ENCODE data around the gene TMEM209.
A peak's percentile ranks its signal among the peaks of the same experiment; 100 is the strongest.
"Not testable (repeated sequence)": the region's sequence is repeated elsewhere in the genome, so short reads cannot be mapped to it uniquely, and the experiment has no call there.

TMEM209 gene

DNA sequence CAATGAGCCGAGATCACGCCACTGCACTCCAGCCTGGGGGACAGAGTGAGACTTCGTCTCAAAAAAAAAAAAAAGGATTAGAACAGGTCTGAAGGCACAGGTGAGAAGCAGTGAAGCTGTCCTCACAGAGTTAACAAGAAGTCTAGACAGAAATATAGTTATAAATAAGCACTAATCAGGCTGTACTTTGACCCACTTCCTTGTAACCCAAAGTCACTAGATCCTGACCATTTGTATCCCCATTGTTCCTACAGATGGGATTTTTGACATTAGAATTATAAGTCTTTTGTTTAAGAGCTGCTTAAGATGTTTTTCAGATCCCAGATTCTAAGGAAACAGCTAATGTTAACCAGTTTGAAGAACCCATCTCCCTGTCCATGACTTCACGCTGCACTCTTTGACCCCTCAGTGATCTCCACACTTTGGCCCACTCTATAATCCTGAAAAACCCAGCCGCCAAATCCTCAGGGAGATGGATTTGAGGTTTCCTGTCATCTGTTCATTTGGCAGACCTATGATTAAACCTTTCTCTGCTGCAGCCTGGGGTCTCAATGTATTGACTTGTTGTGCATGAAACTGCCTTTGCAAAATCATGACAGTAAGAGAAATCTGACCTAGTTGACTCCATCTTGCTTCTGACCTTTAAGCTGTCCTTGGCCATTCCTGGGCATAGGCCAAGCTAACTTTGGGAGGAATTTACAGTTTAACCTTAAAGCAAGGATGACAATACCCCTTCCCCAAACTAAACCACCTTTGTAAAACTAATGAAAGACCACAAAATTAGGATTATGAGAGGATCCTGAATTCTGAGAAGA lies 13.8 kb upstream of the TMEM209 start:
- DNase-seq (ENCODE audit: low spot score): no peak

DNA sequence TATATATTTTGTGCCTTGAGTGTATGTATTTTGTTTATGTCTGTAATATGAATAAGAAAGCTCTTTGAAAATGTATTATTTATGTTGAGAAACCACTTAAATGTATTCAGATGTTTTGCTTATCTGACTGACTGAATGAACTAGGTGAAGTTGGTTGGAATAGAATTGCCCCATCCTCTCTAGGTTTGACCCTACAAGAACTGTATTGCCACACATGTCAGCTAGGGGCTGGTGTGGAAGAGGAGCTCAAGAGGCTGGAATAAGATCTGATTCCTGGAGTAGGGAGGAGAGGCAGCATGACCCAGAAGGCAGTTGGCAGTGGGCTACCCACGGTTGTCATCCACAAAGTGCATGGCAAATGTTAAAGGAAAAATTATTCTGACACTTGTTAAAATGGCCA lies 11.5 kb upstream of the TMEM209 start:
- DNase-seq (ENCODE audit: low spot score): no peak

DNA sequence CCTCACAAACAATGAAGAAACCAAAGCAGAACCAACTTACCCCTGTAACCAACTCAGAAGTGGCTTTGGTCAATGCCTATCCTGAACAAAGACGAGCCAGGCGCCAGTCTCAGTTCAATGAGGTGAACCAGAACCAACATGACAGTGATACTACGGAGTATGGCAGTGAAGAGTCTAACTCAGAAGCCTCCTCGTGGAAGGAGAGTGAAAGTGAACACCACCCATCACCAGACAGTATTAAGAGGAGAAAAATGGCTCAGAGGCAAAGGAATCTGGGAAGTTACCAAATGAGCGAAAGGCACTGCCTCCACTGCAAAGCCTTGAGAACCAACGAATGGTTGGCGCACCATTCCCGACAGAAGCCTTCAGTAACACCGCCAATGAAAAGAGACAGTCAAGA lies 10.8 kb upstream of the TMEM209 start:
- DNase-seq (ENCODE audit: low spot score): no peak

DNA sequence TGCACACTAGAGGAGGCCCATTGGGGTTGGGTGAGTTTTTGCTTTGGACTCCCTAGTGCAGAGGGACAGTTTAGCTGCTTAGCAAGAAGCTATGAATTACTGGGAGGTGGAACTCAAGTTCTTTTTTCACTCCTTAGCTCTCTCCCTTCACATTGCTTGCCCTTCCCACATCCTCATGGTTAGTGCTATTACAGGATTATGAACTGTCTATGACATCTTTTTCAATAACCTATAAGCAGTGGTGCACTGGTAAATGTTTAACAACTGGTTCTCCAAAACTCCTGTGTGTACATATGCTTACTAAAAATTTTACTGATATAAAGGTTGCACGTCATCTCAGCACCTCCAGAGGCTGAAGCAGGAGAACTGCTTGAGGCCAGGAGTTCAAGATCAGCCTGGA lies 8.6 kb upstream of the TMEM209 start:
- DNase-seq (ENCODE audit: low spot score): no peak

DNA sequence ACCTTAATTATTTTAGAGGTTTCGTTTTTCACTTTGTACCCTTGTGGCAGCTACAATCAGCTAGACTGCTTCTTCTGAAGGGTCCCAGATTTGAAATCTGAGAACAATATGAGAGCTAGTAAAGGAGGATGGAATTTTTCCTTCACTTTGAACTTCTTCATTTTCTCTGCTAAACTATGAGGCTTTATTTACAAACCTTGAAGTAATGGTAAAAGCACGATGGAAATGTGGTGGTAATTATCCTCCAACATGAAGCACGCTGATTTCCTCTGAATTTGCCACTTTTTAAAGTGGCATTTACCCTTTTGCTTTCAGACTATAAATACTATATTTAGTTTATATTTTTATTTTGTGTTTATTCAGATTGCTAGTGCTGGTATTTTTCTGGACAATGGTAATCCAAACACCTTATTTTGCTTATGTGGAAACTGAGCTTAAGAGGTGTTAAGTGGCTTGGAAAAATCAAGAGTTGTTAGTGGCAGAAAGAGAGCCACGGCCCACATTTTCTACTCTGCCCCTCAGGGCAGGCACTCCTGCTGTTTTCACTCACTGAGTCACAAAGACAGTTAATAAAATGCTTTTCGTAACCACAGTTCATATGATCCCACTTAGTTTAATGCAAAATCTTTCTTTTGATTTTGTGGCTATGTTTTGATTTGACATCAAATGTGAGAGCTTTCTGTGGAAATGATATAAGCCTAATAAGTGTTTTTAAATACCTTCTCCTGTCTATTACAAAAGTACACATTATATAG lies 5.2 kb upstream of the TMEM209 start:
- DNase-seq (ENCODE audit: low spot score): no peak

DNA sequence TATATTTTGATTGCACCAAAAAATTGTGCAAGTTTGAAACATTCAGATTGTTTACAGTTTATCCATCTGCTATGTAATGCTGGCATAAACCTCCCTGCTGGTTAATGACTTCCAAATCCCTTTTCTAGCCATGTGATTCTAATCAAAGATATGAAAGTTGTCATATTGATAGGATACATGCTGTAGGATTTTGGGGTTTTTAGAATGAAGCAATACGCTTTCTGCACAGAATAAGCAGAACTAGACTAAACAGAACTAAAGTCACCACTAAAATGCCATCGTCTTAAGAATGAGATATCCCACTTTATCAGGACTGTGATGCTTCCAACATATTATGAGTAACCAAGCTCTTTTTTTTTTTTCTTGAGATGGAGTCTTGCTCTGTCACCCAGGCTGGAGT lies 3.3 kb upstream of the TMEM209 start:
- DNase-seq (ENCODE audit: low spot score): no peak

DNA sequence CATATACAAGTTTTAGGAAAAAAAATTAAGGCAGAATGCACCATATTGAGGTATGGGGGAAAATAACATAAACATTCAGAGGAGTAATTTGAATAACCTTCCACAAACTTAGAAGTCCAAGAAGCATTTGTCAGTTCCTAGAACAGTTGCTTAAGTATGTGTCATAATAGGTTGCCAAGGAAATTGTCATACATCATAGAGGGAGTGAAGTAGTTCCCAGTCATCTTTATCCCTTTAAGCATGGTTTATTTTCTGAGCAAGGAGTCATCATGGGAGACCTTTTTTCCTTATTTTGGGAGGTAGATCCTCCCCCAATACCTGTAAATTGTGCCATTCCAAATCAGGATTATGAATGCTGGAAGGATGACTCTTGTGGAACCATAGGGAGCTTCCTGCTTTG lies 2.4 kb upstream of the TMEM209 start, which contains the start of gene SSMEM1:
TSS of gene SSMEM1 (plus strand) at position 219 of the 400 bp plus-strand sequence. CDS start at position 270, 51 bp downstream.
- DNase-seq (ENCODE audit: low spot score): peak; percentile 61

DNA sequence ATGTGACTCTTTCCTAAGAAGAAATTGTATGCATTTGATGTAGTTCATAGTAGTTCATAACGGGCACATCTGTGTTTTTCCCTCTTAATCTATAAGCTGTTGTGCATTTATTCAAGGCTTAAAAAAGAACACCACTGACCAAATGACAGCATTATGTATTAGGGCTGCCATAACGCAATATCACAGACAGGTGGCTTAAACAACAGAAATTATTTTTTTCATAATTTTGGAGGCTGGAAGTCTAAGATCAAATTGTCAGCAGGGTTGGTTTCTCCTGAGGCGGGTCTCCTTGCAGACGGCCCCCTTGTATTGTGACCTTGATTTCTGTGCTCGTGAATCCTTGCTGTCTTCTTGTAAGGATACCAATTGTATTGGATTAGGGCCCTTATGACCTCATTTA lies 1.8 kb upstream of the TMEM209 start:
- DNase-seq (ENCODE audit: low spot score): no peak

DNA sequence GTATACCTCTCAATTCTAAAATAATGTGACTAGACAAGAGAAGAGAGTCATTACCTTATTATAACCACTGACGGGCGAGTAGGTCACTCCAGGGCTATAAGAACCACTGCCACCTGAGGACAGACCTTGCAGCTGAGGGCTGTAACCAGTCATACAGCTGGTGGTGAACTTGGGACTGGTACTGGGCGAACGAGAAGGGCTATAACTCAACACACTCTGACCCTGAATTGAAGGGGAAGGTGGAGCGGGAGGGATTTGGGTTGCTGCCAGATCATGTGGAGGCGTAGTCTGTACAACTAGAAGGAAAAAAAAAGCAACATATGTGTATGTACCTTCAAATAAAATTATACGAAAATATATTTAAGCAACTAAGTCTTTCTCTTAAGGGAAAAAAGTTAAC lies 3.4 kb downstream of the TMEM209 start:
- DNase-seq (ENCODE audit: low spot score): no peak

DNA sequence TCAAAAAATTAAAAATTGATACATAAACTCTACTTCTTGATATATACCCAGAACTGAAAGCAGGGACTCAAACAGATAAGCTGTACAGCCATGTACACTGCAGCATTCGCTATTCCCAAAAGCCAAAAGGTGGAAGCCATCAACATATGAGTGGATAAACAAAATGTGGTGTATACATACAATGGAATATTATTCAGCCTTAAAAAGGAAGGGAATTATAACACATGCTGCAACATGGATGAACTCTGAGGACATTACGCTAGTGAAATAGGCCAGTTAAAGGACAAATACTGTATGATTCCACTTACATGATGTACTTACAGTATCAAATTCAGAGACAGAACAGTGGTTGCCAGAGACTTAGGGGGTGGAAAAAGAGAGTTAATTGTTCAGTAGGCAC lies 8.1 kb downstream of the TMEM209 start:
- no peak for DNase-seq (ENCODE audit: low spot score)

DNA sequence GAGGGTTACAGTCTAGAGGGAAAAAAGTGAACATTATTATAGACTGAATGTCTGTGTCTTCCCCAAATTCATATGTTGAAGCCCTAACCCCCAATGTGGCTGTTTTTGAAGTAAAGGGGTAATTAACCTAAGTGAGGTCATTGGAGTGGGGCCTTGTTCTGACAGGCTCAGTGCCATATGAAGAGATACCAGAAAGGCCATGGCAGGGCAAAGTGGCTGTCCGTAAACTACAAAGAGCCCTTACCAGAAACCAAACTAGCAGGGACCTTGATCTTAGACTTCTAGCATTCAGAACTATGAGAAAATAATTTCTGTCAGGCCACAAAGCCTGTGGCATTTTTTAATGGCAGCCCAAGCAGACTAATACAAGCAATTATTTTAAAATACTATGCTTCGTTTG lies 8.7 kb downstream of the TMEM209 start:
- no peak for DNase-seq (ENCODE audit: low spot score)

DNA sequence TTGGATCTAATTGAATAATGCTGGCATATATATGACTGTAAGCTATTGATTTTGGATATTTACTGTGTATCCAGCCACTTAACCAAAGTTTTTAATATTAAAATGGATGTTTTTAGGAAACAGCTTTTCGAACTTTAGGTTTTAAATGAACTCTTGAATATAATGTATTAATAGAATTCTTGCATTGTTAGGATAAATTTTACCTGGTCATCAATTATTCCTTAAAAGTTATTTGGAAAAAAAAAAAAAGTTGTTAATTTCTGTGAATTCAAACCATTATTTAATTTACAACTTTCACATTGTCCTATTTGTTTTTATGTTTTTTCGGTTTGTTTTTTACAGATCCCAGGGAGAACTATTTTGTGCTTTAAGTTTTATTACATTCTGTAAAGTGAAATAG lies 9.8 kb downstream of the TMEM209 start:
- DNase-seq (ENCODE audit: low spot score): no peak

DNA sequence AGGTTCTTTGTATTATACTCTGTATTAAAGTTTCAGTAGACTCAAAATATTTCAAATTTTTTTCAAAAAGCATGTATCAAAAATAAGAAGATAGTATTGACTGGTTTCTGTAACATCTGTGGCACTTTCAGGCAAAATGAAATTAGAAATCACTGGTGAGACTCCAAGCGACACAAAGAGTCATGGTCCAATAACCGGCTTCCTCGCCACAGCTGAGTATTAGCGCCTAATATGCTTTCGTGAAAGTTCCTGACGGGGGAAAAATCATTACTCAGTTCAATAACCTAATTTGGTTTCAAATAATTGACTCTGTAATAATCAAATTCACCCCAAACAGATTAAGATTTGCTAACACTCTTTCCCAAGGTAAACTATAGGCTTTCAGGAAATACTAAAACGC lies 13.4 kb downstream of the TMEM209 start:
- DNase-seq (ENCODE audit: low spot score): no peak

DNA sequence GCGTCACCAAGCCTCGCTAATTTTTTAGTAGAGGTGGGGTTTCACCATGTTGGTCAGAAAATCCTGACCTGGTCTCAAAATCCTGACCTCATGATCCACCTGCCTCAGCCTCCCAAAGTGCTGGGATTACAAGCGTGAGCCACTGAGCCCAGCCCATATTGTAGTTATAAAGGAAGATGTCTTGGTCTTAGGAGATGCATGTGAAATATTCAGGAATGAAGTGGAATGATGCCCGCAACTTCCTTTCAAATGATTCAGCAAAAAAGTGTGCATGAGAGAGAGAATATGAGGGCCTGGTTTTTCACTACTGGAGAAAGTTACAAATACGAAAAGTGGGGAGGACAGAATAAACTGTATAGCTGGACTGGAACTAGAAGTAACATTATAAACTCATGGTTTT lies 15.9 kb downstream of the TMEM209 start:
- DNase-seq (ENCODE audit: low spot score): no peak

DNA sequence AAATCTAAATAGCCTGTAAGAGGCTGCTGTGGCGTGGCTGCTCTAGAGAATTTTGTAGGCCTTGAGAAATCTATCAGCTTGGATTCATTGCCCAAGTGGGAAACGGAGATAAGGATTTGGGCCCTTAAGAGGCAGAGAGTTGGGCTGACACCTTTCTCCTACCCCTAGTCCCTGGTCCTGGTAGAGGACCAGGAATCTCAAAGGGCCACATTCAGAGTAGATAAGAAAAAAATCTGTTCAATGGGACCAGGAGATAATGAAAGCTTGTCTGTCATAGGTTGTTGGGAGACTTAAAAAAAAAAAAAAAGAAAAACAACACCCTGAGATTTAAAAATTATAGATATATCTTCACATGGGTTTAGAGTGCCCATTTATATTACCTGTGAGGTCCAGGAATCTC lies 17.8 kb downstream of the TMEM209 start:
- no peak for DNase-seq (ENCODE audit: low spot score)

DNA sequence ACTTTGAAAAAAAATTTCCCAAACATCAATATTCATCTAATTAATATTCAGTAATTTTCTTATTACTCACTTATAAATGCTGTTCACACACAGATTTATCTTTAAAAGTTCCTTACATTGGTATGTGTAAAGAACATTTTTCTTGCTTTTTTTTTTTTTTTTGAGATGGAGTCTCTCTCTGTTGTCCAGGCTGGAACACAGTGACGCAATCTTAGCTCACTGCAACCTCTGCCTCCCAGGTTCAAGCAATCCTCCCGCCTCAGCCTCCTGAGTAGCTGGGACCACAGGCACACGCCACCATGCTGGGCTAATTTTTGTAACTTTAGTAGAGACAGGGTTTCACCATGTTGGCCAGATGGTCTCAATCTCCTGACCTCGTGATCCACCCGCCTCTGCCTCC lies 20.9 kb downstream of the TMEM209 start:
- not testable (repeated sequence) for DNase-seq (ENCODE audit: low spot score)

DNA sequence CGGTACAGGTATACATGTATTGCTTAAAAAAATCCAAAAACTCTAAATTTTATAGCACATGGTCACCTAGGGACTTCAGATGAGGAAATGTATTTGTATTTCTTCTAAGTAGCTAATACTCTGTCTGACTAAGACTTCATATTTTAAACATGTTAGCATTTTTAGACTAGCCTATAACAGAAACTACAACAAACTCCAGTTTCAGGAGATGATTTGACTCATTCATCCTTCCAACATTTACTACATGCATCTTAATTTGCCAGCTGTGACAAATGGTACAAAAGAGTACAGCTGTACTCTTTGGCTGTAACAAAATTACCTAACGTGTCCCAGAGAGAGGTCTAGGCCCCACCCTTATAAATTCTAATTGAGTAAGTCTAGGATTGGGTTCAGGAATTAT lies 22.2 kb downstream of the TMEM209 start:
- DNase-seq (ENCODE audit: low spot score): no peak

DNA sequence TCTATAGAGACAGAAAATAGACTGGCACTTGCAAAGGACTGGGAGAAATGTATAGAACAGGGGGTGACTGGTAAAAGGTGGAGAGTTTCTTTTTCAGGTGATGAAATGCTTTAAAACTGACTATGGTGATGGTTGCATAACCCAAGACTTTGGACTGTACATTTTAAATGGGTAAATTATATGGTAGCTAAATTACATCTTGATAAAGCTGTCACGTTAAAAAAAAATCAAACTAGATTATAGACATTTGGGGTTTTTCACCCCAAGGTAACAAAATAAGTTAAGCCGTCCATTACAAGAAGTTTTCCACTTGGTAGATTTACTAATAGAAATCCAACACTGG lies 24.0 kb downstream of the TMEM209 start:
- DNase-seq (ENCODE audit: low spot score): no peak

DNA sequence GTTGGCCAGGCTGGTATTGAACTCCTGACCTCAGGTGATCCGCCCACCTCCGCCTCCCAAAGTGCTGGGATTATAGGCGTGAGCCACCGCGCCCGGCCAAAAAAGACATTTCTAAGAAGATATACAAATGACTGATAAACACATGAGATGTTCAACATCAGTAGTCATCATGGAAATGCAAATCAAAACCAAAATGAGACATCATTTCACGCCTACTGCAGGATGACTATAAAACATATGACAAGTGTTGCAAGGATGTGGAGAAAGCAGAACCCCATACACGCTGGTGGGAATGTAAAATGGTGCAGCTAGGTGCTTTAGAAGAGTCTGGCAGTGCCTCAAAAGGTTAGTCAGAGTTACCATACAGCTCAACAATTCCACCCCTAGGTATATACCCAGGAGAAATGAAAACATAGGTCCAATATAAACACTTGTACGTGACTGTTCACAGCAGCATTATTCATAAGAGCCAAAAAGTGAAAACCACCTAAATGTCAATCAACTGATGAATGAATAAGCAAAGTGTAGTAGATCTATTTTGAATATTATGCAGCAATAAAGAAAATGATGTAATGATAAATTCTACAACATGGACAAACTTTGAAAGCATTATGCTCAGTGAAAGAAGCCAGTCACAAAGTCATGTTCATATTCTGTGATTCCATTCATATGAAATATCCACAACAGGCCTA lies 24.5 kb downstream of the TMEM209 start:
- no peak for DNase-seq (ENCODE audit: low spot score)

DNA sequence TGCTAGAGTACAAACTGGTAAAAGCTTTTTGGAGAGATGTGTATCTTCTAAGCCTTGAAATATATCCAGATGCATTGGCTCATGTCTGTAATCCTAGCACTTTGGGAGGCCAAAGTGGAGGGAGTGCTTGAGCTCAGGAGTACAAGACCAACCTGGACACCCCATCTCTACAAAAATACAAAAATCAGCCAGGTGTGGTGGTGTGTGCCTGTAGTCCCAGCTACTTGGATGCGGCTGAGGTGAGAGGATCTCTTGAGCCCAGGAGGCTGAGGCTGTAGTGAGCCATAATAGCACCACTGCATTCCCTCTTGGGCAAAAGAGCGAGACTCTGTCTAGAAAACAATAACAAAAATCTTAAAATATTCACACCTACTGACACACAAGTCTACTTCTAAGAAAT lies 25.6 kb downstream of the TMEM209 start:
- no peak for DNase-seq (ENCODE audit: low spot score)

DNA sequence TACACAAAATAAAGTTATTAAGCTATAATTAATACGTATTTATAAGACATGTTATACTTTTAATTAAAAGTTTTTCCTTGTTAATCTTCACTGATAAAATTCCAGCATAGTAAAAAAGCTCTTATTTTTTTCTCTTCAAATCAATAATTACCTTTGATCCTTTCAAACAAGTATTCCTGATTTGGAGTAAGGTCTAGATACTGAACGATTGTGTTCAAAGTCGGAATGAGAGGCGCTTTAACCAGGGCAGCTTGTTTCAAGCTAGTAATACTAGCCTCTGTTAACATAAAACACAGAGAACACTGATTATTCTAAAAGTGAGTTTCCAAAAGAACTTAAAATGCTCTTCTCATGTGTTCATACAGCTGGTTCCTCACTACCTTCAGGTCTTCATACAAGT lies 27.0 kb downstream of the TMEM209 start:
- DNase-seq (ENCODE audit: low spot score): no peak

DNA sequence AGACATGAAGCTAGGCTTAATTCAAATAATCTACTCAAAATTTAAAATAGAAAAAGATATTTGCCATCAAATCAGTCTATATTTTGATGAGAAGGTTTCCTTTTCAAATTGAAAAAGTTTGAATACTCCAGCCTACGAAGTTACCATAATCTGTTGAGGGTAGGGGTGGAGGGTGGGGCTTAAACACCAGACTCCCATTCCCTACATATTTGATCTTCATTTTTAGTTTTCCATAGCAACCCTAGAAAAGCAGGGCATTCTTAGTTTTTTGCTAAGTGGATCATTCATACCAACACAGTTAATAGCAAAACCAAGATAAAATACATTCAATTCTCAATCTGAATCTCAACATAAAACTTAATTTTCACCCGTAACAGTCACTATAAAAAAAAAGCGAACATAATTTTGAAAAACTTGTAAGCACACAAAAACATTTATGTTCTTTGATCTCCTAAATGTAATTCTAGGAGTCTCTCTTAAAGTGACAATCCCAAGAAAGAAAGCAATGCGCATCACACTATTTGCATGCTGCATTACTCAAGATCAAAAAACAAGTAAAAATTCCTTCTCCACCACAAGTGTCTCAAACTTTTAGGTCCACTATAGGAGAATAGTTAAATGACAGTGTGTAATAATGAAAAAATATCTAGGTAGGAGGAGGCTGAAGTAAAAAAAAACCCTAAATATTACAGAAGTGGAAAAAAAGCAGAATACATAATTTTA lies 30.8 kb downstream of the TMEM209 start:
- DNase-seq (ENCODE audit: low spot score): no peak

Data from kidney capillary endothelial cell (primary cell).